H1 (cell line): ENCODE measurements around the gene MANBA. TPM values are rescaled to one million over a fixed set of nuclear protein-coding genes. Genes with fewer than 3 reads are reported as not detected.

Source experiments
- FOSL1 ChIP-seq: IDR thresholded peaks from 2 replicates; pipeline ENCODE4 v1.6.1; 2011; ENCODE audit warnings: mild to moderate bottlenecking, low read depth, low read length, moderate library complexity; ENCODE audit not compliant: insufficient read depth
- KDM5A ChIP-seq: fragments of 200-600 bp; IDR thresholded peaks from 2 replicates; pipeline ENCODE4 v1.7.1; 2012; ENCODE audit warnings: mild to moderate bottlenecking, low read length, inconsistent platforms, mixed read lengths
- SIRT6 ChIP-seq: IDR thresholded peaks from one replicate; pipeline ENCODE4 v1.7.1; 2012; ENCODE audit warnings: low read length, inconsistent platforms
- SIX5 ChIP-seq: IDR thresholded peaks from 2 replicates; pipeline ENCODE4 v1.6.1; 2011; ENCODE audit warnings: mild to moderate bottlenecking, low read depth, low read length
- SP4 ChIP-seq: IDR thresholded peaks from 2 replicates; pipeline ENCODE4 v1.6.1; 2012; ENCODE audit warnings: low read length, inconsistent platforms
- polyA plus RNA-seq, 7 experiments: library from polyadenylated mRNA; depleted of rRNA in 3 of 7; stranded (reverse) in 5 of 7; unstranded in 2 of 7; fragments of >200 nt in 5 of 7; fragments of 200-250 nt in 2 of 7; gene quantifications; 1 replicate in 5 of 7; 2 replicates in 1 of 7; 4 replicates in 1 of 7; pipeline versions ENCODE4 v1.2.1 to v1.2.3, GENCODE V29; 2011 to 2013; ENCODE audit warnings: missing spikeins in 2 of 7, mixed read lengths in 2 of 7
- total RNA-seq: library from RNA; stranded (reverse); fragmentation: NEBNext Ultra II Directional; extraction: Animal tissue kit (Norgen Biotek cat#: 25700); gene quantifications from 2 replicates; pipeline ENCODE4 v1.2.1, GENCODE V29; 2021
- TF ChIP-seq, protein P1 (sequence below): IDR thresholded peaks from 2 replicates; pipeline ENCODE4 v1.6.1; 2012; ENCODE audit warnings: low read length, inconsistent platforms

MANBA gene
- total and polyA plus RNA-seq, 2 of the 8 experiments (the other 6 are each of a cell fraction or from before 2014, with no cell fraction given): 22.9 to 27.8 TPM

DNA sequence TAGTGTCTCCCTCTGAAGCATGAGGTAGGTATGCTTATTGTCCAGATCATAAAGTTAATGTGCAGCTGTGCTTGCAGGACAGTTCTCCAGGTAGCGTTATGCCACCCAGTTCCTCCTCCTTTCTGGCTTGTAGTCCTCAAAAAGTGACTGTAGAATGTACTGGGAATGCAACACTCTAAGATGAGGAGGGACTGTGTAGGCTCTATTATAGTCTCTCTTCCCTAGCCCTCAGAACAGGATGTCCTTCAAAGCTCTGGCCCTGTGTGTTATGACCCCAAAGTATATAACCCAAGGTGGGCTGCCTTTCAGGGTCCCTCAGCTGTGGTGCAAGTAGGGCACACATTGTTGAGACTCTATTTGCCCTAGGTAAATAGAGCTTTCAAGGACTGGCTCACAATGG is 20.8 kb upstream of the MANBA start (continued):
- TF ChIP-seq FOSL1 (no peak), SIX5 (no peak), KDM5A (no peak), SIRT6 (no peak), SP4 (no peak)
- TF ChIP-seq, protein P1, sequence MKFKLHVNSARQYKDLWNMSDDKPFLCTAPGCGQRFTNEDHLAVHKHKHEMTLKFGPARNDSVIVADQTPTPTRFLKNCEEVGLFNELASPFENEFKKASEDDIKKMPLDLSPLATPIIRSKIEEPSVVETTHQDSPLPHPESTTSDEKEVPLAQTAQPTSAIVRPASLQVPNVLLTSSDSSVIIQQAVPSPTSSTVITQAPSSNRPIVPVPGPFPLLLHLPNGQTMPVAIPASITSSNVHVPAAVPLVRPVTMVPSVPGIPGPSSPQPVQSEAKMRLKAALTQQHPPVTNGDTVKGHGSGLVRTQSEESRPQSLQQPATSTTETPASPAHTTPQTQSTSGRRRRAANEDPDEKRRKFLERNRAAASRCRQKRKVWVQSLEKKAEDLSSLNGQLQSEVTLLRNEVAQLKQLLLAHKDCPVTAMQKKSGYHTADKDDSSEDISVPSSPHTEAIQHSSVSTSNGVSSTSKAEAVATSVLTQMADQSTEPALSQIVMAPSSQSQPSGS: no peak
